ENCODE data around the gene CMTR1. TPM values are rescaled to one million over a fixed set of nuclear protein-coding genes. Genes with fewer than 3 reads are reported as not detected.
"Not testable (repeated sequence)": the region's sequence is repeated elsewhere in the genome, so short reads cannot be mapped to it uniquely, and the experiment has no call there.

The CMTR1 gene
- polyA plus RNA-seq, 3 donors = 13.0 to 17.6 (median 13.8) TPM

DNA sequence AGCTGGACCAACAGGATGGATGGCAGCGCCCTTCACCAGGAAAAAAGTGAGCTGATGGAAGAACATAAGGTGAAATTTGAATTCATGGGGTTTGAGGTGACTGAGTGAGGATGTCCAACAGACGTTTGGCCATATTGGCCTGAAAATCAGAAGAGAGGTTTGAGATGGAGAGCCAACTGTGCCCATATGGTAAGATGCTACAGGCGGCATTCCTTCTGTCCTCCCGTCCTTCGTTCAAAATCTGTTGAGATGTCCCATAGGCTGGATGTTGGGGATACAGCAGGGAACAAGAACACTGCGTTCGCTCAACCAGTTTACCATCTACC lies 468 bp upstream of the CMTR1 start:
- no peak overlapping the region for H3K27ac ChIP-seq (ENCODE audit: low read depth, low read length)
- WGBS, 3 donors = 11 to 12% (median 12%) methylated on average over 7 of the region's 7 CpGs

DNA sequence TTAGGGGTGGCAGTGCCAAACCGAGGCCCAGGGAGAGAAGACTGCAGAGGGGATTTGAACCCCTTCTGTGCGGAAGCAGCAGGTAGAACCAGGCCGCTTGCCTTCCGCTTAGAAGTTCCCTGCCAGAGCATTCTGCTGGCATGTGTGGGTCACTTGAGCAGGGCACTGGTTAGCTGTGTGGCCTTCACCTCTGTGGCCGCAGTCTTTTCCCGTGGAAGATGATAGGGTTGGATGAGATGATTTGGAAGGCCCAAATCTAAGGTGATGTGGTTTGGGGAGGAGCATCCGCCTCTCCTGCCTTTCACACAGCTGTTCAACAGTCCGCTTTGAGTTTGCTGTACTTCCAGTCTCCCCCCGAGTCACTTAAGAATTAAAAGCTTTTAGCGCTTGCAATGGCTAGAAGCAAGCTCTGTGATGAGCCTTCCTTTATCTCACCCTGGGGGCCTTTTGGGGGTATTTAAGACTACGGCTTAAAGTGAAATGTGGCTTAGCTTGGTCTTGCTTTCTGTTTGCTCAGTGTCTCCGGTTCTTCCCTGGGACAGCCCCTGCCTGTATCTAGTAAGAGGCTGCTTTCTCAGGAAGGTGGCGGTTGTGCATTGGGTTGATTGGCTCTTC lies 743 bp downstream of the CMTR1 start:
- WGBS, 3 donors = 4 to 9% (median 8%) methylated on average over 13 of the region's 13 CpGs
- H3K27ac ChIP-seq (ENCODE audit: low read depth, low read length) = peak overlapping the region; percentile 2

DNA sequence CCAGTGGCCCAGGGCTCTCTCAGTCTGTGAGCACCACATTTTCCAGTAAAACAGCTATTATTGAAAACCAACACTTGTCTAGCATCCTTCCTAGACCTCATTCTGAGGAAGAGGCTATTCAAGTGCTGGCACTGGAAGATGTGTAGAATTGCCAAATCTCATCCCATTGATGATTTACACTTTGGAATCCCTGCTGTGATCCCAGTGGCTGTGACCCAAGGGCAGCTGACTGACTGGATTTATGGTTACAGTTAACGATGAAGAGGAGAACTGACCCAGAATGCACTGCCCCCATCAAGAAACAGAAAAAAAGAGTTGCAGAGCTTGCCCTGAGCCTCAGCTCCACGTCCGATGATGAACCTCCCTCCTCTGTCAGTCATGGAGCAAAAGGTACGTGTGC lies 2.4 kb downstream of the CMTR1 start:
- 65 to 77% (median 71%) methylated on average over 4 of the region's 4 CpGs for WGBS, 3 donors
- no peak overlapping the region for H3K27ac ChIP-seq (ENCODE audit: low read depth, low read length)

DNA sequence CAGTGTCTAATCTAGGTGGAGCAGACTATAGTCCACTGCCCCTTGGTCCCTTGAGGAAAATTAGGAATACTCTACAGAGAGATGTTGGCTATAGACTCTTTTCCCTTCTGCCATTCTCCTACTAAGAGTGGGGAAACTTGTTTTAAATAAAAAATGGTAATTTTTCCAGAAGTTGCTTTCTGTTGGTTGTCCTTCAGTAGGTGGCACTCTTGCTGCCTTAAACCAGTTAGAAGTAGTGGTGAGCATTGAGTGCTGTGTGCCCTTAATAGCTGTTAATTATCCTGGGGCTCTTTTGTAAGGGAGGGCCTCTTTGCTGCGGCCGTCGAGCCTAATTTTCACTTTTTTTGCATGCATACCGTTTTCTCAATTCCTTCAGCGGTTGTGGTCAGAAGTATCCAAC lies 2.8 kb downstream of the CMTR1 start:
- WGBS, 3 donors = 80 to 91% (median 87%) methylated on average over 5 of the region's 5 CpGs
- H3K27ac ChIP-seq (ENCODE audit: low read depth, low read length) = no peak overlapping the region

DNA sequence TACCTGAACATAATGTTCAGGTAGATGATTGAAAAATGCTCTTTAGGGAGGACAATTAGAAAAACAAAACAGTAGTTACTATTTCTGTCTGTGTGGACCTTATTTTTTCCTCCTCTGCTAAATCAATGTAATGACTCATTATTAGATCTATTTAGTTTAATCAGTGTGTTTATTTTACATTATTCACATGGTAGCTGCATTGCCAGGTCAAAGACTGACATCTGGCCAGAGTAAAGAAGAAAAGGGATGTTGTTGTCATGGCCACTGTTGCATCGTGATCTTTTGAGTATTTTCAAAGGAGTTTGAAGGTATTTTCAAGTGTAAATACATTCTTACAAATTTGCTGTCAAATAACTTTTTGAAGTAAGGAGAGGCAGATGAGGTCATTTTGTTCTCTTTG lies 5.9 kb downstream of the CMTR1 start:
- WGBS, 3 donors = 17 to 79% (median 60%) methylated on average over 1 of the region's 1 CpG

DNA sequence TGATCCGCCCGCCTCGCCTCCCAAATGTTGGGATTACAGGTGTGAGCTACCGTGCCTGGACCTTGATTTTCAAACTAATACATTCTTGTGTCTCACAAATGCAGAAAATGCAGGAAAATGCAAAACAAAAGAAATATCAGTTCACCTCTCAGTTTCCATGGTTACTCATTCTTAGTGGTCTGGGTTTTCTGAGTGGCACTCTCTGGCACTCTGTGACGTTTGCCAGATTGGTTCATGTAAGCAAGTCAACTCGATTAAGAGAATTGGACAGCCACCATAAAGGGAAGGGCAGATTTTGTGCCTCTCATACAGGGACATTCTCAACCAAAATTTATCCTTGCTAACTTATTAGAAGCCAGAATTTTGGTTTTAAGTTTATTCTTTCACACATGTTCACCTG lies 8.6 kb downstream of the CMTR1 start:
- H3K27ac ChIP-seq (ENCODE audit: low read depth, low read length) = no peak overlapping the region
- WGBS, 3 donors = 76 to 93% (median 92%) methylated on average over 6 of the region's 6 CpGs

More for the DNA sequence above, 5.9 kb downstream of the CMTR1 start:
- H3K27ac ChIP-seq (ENCODE audit: low read depth, low read length) = no peak overlapping the region

DNA sequence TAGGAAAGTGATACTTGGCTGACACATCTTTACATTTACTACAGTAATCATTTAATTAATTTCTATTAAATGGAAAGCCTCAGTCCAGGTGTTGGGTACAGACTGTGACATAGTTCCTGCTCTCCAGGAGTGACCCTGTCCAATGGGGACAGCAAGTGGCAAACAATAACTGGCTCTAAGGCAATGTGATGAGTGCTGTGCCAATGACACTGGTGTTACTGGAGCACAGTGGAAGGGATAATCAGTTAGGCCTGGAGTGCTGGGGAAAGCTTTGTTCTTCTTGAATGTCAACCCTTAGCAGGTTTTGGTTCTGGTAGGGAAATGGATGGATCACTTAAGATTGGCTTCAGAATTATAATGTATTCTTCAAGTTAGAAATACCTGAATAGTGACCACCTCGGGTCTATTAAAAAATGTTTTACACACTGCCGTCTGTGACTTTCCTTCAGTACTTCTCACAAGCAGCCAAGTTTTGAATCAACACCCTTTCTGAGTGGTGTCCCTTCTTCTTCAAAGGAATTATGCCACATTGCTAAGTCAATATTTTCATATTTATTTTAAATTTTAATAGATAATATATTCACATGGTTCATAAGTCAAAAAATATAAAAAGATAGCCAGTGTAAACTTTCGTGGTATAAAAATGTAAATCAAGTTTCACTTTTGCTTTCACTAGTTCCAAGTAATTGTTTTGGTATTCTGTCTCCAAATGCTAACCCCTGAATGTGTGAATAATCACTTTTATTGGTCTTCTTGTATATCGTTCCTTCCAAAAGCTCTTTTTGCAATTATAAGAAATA lies 9.6 kb downstream of the CMTR1 start:
- 5 to 28% (median 19%) methylated on average over 4 of the region's 4 CpGs for WGBS, 3 donors
- no peak overlapping the region for H3K27ac ChIP-seq (ENCODE audit: low read depth, low read length)

DNA sequence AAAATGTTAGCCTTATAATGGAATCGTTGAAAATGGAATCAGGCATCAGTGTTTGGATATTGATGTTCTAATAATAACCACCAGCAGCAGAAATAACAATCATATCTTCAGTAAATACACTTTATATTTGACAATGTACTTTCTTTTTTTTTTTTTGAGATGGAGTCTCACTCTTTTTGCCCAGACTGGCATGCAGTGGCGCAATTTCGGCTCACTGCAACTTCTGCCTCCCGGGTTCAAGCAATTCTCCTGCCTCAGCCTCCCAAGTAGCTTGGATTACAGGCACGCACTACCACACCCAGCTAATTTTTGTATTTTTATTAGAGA lies 10.2 kb downstream of the CMTR1 start:
- H3K27ac ChIP-seq (ENCODE audit: low read depth, low read length) = not testable (repeated sequence)
- 50 to 78% (median 68%) methylated on average over 5 of the region's 5 CpGs for whole genome bisulfite sequencing, 3 donors

DNA sequence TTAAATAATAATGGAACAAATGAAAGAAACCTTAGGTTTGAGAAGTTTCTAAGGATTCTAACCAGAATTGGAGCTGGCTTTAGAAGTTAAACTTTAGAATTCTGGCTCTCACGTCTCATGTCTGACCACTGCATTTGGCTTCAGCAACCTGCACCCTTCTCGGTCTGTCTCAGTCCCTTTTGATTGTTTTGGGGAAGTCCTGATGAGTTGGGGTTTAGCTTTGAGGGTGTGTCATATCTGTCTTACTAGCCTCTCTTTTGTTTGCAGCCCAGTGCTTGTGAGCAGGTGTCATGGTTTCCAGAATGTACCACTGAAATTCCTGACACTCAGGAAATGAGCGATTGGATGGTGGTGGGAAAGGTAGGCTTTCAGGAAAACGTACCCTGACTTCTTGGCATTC lies 17.0 kb downstream of the CMTR1 start:
- WGBS, 3 donors = 89 to 95% (median 89%) methylated on average over 4 of the region's 4 CpGs

DNA sequence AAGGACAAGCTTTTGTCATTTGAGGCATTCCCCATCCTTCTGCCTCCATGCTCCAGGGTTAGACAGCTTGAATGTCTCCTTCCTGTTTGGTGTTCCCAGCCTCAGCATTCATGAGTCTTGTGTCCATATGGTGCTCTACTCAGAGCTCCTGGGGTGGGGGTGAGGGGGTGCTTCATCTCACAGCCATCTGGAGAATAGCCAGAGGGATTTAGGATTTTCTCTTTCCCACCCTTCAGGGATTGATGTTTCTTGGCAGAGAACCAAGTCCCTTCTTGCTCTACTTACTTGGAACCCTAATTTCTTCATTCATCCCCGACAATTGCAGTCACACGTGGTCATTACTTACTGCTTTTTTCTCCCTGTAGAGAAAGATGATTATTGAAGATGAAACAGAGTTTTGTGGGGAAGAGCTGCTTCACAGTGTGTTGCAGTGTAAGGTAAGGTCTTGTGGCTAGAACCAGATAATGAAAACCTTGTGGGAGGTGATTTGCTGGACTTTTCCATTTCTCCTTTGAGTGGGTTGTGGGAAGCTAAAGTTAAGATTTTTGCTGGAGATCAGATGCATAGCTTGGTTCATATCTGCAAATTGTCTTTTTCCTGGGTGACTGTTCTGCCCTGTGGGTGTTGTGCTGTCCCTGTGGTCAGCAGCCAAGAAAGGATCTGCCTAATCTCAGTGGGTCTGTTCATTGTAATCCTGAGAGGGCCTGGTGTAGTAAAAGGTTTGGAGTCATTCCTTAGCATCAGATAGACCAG lies 18.6 kb downstream of the CMTR1 start:
- no peak overlapping the region for H3K27ac ChIP-seq (ENCODE audit: low read depth, low read length)
- WGBS, 3 donors = 63 to 86% (median 73%) methylated on average over 2 of the region's 2 CpGs

More for the DNA sequence above, 17.0 kb downstream of the CMTR1 start:
- H3K27ac ChIP-seq (ENCODE audit: low read depth, low read length) = no peak overlapping the region

DNA sequence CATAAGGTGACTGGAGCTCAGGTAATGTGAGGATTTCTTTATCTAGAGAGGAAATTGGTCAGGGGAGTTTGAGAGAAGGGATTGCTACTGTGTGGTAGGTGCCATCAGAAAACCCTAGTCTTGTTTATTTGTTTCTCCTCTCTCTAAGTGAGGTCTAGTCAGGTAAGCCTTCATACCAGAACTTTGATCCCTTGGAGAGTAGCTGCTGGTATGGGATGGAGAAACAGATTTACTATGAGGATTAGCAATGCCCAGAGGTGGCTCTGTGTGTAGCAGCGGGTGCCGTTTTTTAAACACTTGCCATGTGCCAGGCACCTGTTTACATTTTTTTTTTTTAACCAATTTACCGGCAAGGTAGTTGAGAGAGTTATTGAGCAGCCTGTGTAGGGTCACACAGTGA lies 19.5 kb downstream of the CMTR1 start:
- no peak overlapping the region for H3K27ac ChIP-seq (ENCODE audit: low read depth, low read length)
- WGBS, 3 donors = 81 to 99% (median 83%) methylated on average over 3 of the region's 3 CpGs

DNA sequence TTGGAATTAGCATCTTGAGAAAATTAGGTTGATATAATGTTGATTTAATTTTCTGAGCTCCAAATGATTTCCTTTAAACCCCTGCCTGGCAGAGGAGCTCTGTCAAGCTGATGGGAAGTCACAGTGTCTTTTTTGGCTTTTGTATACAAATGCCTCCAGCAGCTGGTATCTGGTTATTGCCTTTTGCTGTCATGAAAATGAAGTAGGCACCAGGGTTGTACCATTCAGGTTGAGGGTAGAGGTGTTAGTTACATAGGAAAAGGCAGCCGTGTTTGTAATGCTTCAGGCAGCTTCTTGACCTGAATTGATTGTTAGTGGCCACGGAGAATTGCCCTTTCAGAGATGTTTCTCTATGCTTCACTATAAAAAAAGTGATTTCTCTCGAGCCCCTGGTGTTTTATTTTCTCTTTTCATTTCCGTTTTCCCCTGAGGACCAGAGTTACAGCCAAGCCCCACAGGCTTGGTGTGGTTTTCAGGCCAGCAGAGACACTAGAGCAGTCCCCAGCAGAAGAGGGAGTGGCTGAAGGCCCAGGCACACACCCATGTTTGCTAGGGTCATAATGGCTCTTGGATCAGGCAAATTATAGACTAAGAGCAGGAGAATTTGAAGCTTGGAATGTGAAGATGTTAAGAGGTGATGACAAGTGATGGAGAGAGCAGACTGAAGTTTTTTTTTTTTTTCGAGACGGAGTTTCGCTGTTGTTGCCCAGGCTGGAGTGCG lies 21.6 kb downstream of the CMTR1 start:
- 85 to 91% (median 86%) methylated on average over 8 of the region's 8 CpGs for WGBS, 3 donors
- H3K27ac ChIP-seq (ENCODE audit: low read depth, low read length) = no peak overlapping the region

DNA sequence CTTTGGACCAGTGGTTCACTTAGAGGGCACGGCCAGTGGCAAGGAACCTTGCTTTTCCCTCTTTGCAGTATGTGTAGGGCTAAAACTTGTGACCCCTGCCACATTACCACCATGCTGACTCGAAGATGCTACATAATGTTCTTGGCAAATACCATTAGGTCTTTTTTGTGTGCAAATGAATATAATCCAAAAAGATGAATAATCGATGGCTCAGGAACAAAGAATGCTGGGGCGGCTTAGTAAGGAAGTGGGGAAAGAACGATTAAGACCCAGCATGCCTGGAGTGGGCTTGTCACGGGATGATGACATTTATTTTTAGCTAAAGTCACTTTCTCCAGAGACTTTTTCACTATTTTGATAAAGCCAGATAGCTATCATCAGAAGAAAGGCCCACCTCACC lies 23.1 kb downstream of the CMTR1 start:
- WGBS, 3 donors = 79 to 93% (median 80%) methylated on average over 6 of the region's 6 CpGs
- no peak overlapping the region for H3K27ac ChIP-seq (ENCODE audit: low read depth, low read length)

DNA sequence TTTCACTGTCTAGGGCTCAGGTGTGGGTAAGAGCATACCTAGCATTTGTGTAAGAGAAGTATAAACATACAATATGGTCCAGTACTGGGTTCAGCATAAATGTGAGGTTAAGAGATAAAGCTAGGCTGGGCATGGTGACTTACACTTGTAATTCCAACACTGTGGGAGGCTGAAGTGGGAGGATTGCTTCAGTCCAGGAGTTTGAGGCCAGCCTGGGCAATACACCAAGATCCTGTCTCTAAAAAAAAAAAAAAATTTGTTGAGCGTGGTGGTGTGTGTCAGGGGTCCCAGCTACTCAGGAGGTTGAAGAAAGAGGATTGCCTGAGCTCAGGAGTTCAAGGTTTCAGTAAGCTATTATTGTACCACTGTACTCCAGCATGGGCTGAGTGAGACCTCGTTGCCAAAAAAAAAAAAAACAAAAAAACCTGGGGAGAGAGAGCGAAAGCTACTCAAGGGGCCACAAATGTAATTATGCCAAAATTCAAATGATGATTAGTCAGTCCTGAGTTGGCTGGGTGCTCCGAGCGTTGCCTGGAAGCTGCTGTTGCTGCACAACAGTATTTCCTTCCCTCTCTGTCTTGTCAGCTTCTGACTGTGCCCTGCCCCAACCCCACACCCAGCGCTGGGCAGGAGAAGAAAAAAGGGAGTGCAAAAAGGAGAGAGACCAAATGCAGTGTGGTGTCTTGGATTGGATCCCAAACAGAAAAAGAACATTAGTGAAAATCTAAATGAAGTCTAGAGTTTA lies 24.0 kb downstream of the CMTR1 start:
- no peak overlapping the region for H3K27ac ChIP-seq (ENCODE audit: low read depth, low read length)
- WGBS, 3 donors = 39 to 76% (median 43%) methylated on average over 6 of the region's 6 CpGs

DNA sequence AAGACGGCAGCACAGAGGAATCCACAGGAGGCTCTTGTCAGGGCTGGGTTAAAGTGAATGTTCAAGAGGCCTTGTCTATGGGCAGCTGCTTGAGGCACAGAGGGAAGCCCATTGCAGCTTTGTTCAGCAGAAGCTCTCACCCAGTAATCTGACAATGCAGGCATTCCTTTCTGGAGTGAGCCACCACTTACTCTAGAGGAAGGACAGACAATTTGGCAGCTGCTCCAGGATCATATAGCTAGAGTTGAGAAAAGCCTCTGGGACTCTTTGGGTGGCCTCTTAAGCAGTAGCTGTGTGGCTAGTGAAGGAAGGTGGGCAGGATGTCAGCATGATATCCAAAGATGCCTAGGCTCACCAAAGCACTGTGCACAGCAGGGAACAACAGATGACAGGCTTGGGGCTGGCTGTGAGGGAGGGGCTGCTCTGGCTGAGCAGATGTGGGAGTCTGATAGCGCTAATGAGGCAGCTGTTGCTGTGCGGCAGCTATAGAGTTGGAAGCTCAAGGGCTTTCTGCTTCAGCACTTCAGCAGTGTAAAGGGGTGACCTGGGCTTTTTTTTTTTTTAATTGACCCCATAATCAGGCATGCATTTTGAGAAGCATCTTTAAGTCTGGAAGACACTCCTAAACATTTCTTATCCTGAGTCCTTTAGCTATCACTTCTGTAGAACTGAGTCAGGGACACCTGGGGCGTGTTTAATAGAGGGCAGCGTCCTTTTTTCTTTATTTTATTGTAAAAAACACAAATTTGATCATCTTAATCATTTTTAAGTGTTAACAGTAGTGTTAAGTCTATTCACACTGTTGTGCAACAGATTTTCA lies 27.2 kb downstream of the CMTR1 start:
- 90 to 94% (median 92%) methylated on average over 5 of the region's 5 CpGs for WGBS, 3 donors

DNA sequence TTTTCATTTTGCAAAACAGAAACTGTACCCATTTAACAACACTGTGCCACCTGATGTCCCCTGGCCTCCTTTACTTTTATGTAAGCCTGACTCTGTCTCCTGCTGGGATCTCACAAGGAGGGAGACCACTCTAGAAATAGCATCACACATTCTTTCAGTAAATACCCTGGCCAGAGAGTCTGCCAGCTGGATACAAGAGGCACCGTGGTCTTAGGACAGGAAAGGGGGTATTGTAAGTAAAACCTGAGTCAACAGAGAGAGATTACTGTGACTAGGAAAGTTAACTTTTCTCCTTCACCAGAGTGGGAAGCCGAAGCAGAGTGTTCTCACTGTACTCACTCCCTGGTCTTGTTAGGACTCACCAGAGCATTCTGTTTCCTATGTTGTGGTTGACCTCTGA lies 27.8 kb downstream of the CMTR1 start:
- WGBS, 3 donors = 73 to 85% (median 84%) methylated on average over 2 of the region's 2 CpGs
- no peak overlapping the region for H3K27ac ChIP-seq (ENCODE audit: low read depth, low read length)

More for the DNA sequence above, 27.2 kb downstream of the CMTR1 start:
- H3K27ac ChIP-seq (ENCODE audit: low read depth, low read length) = no peak overlapping the region

DNA sequence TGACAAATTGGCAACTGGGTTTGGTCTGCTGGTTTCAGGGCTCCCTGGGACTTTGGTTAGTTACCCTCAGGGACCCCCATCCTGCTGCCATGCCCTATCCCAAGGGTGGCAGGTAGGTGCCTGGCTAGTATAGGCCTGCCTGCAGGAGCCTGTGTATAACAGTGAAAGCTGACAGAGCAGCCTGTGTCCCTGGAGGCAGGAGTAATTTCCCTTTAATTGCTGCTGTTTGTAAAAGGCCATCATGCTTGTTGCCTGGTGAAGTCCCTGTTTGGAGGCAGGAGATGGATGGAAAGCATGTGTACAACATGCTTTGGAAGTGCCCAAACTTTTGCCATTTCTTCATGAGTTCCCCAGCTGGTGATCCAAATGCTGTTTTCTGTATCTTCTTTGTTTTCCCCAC lies 30.1 kb downstream of the CMTR1 start:
- no peak overlapping the region for H3K27ac ChIP-seq (ENCODE audit: low read depth, low read length)

DNA sequence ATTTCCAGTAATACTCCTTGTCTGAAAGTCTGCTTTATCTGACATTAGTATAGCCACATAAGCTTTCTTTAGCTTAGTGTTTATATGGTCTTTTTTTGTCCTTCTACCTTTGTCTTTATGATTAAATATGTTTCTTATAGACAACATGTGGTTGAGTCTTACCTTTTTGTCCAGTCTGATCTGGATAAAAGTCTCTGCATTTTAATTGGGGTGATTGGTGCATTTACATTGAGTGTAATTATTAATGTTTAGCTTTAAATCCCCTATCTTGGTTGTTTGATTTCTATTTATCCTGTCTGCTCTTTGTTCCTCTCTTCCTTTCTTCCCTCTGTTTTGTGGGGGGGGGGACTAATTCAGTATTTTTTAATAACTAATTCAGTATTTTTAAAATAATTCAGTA lies 34.7 kb downstream of the CMTR1 start:
- no peak overlapping the region for H3K27ac ChIP-seq (ENCODE audit: low read depth, low read length)

Measured in adipose tissue (tissue), 3 donors.